H9 (cell line): ENCODE data around the gene ZNF180. TPM values are rescaled to one million over a fixed set of nuclear protein-coding genes. Genes with fewer than 3 reads are reported as not detected.

Source experiments
- DNase-seq: peaks from one replicate; pipeline ENCODE4 v3.0.0-alpha.2; 2017
- H2AFZ ChIP-seq: one replicate; pipeline ENCODE4 v1.6.1; 2013; ENCODE audit warnings: mild to moderate bottlenecking, low read length, control low read depth, moderate library complexity
- H2AK5ac ChIP-seq: 2 replicates; pipeline ENCODE4 v1.6.1; 2013; ENCODE audit warnings: low read length, control low read depth, mixed read lengths; ENCODE audit not compliant: insufficient read length
- H2BK120ac ChIP-seq: one replicate; pipeline ENCODE4 v1.6.1; 2013; ENCODE audit warnings: low read depth, mild to moderate bottlenecking, low read length, control low read depth, inconsistent platforms; ENCODE audit not compliant: poor library complexity, severe bottlenecking
- H2BK12ac ChIP-seq: 2 replicates; pipeline ENCODE4 v1.6.1; 2013; ENCODE audit warnings: low read length, control low read depth, mixed read lengths, low read depth; ENCODE audit not compliant: insufficient read length
- H2BK15ac ChIP-seq: 2 replicates; pipeline ENCODE4 v1.6.1; 2013; ENCODE audit warnings: low read depth, low read length, control low read depth
- H2BK20ac ChIP-seq: one replicate; pipeline ENCODE4 v1.6.1; 2013; ENCODE audit warnings: low read depth, mild to moderate bottlenecking, low read length, control low read depth, inconsistent platforms; ENCODE audit not compliant: poor library complexity, severe bottlenecking
- H2BK5ac ChIP-seq: 2 replicates; pipeline ENCODE4 v1.6.1; 2013; ENCODE audit warnings: low read length, control low read depth, mixed read lengths; ENCODE audit not compliant: insufficient read length
- H3K14ac ChIP-seq: 2 replicates; pipeline ENCODE4 v1.6.1; 2013; ENCODE audit warnings: low read length, control low read depth; ENCODE audit not compliant: insufficient read depth
- H3K18ac ChIP-seq: 2 replicates; pipeline ENCODE4 v1.6.1; 2013; ENCODE audit warnings: low read depth, mild to moderate bottlenecking, mixed read lengths, low read length, control low read depth; ENCODE audit not compliant: insufficient read length
- H3K23ac ChIP-seq: 2 replicates; pipeline ENCODE4 v1.6.1; 2013; ENCODE audit warnings: low read length, control low read depth, mixed read lengths, low read depth; ENCODE audit not compliant: insufficient read length
- H3K23me2 ChIP-seq: 2 replicates; pipeline ENCODE4 v1.6.1; 2013; ENCODE audit warnings: low read depth, mild to moderate bottlenecking, mixed read lengths, low read length, control low read depth; ENCODE audit not compliant: insufficient read length, poor library complexity, severe bottlenecking
- H3K27ac ChIP-seq: 2 replicates; pipeline ENCODE4 v1.5.1; 2013; ENCODE audit warnings: low read length, control low read depth, mixed read lengths, low read depth; ENCODE audit not compliant: insufficient read length
- H3K27me3 ChIP-seq: 2 replicates; pipeline ENCODE4 v1.6.1; 2013; ENCODE audit warnings: low read length, control low read depth, inconsistent platforms; ENCODE audit not compliant: insufficient read depth
- H3K4ac ChIP-seq: 2 replicates; pipeline ENCODE4 v1.6.1; 2013; ENCODE audit warnings: low read depth, mild to moderate bottlenecking, control low read depth, inconsistent platforms, low read length, moderate library complexity
- H3K4me1 ChIP-seq: 2 replicates; pipeline ENCODE4 v1.6.1; 2013; ENCODE audit warnings: low read length, control low read depth, inconsistent platforms; ENCODE audit not compliant: insufficient read depth
- H3K4me2 ChIP-seq: 2 replicates; pipeline ENCODE4 v1.6.1; 2013; ENCODE audit warnings: low read length, control low read depth, mixed read lengths; ENCODE audit not compliant: insufficient read length, insufficient read depth
- H3K56ac ChIP-seq: 2 replicates; pipeline ENCODE4 v1.6.1; 2013; ENCODE audit warnings: low read depth, mild to moderate bottlenecking, mixed read lengths, low read length, control low read depth; ENCODE audit not compliant: insufficient read length
- H3K79me1 ChIP-seq: 2 replicates; pipeline ENCODE4 v1.6.1; 2013; ENCODE audit warnings: low read depth, mild to moderate bottlenecking, moderate library complexity, low read length, control low read depth, inconsistent platforms; ENCODE audit not compliant: insufficient read depth, poor library complexity, severe bottlenecking
- H3K79me2 ChIP-seq: 2 replicates; pipeline ENCODE4 v1.6.1; 2013; ENCODE audit warnings: low read length, control low read depth, inconsistent platforms; ENCODE audit not compliant: insufficient read depth
- H3K9ac ChIP-seq: 2 replicates; pipeline ENCODE4 v1.6.1; 2013; ENCODE audit warnings: low read length, control low read depth, mixed read lengths; ENCODE audit not compliant: insufficient read length; ENCODE audit errors: extremely low read depth
- H3K9me3 ChIP-seq: one replicate; pipeline ENCODE4 v1.6.1; 2013; ENCODE audit warnings: low read depth, low read length, inconsistent platforms; ENCODE audit not compliant: control insufficient read depth
- H3T11ph ChIP-seq: one replicate; pipeline ENCODE4 v1.6.1; 2013; ENCODE audit warnings: mild to moderate bottlenecking, low read length, control low read depth, inconsistent platforms
- H4K20me1 ChIP-seq: one replicate; pipeline ENCODE4 v1.6.1; 2013; ENCODE audit not compliant: control insufficient read depth, insufficient read length, insufficient read depth
- H4K5ac ChIP-seq: 2 replicates; pipeline ENCODE4 v1.6.1; 2013; ENCODE audit warnings: low read depth, mild to moderate bottlenecking, mixed read lengths, low read length, control low read depth; ENCODE audit not compliant: insufficient read length
- H4K8ac ChIP-seq: replicated peaks from 2 replicates; pipeline ENCODE4 v1.6.1; 2013; ENCODE audit warnings: low read length, control low read depth, mixed read lengths, low read depth; ENCODE audit not compliant: insufficient read length
- H4K91ac ChIP-seq: 2 replicates; pipeline ENCODE4 v1.6.1; 2013; ENCODE audit warnings: low read depth, mild to moderate bottlenecking, moderate library complexity, mixed read lengths, low read length, control low read depth; ENCODE audit not compliant: insufficient read length
- H3K27ac Mint-ChIP-seq, 3 experiments: 2 replicates in 2 of 3; 3 replicates in 1 of 3; pipeline ENCODE4 v1.8.0; 2020 to 2021; ENCODE audit warnings: mixed read lengths in 3 of 3, mild to moderate bottlenecking in 1 of 3, moderate library complexity in 1 of 3
- H3K27me3 Mint-ChIP-seq: 2 replicates; pipeline ENCODE4 v1.8.0; 2021; ENCODE audit warnings: low read depth, mild to moderate bottlenecking, moderate library complexity, mixed read lengths
- H3K36me3 Mint-ChIP-seq, 3 experiments: 2 replicates in 2 of 3; 3 replicates in 1 of 3; pipeline ENCODE4 v1.8.0; 2020 to 2021; ENCODE audit warnings: low read depth in 3 of 3, mixed read lengths in 3 of 3; ENCODE audit not compliant: insufficient read depth in 1 of 3
- H3K4me1 Mint-ChIP-seq, 2 experiments: 2 replicates each; pipeline ENCODE4 v1.8.0; 2020; ENCODE audit warnings: mixed read lengths in 2 of 2
- H3K4me3 Mint-ChIP-seq, 2 experiments: 2 replicates in 1 of 2; 3 replicates in 1 of 2; pipeline ENCODE4 v1.8.0; 2020 to 2021; ENCODE audit warnings: mild to moderate bottlenecking in 2 of 2, mixed read lengths in 2 of 2, moderate library complexity in 1 of 2
- H3K9me3 Mint-ChIP-seq, 2 experiments: 2 replicates in 1 of 2; 3 replicates in 1 of 2; pipeline ENCODE4 v1.8.0; 2020; ENCODE audit warnings: mild to moderate bottlenecking in 2 of 2, mixed read lengths in 2 of 2, moderate library complexity in 1 of 2
- CTCF ChIP-seq: fragments of 200-600 bp; sonication (generic); conservative IDR thresholded peaks from 3 replicates; pipeline ENCODE4 v1.8.0; 2021; ENCODE audit warnings: antibody characterized with exemption, mild to moderate bottlenecking
- WGBS: extraction: QIAGEN DNeasy Blood & Tissue Kit; methylation state at CpG from one replicate; pipeline ENCODE4 v1.1.7; 2013; ENCODE audit warnings: missing lambda C conversion rate, low lambda C conversion rate, mixed read lengths; ENCODE audit not compliant: insufficient read length; ENCODE audit errors: extremely low coverage; 5-methylcytosine and 5-hydroxymethylcytosine counted together
- total RNA-seq: library from RNA; stranded (reverse); gene quantifications from 2 replicates; pipeline ENCODE4 v1.2.1, GENCODE V29; 2021

ZNF180 gene
- total RNA-seq, 1 experiment from 2014 or later: 13.6 TPM

GRCh38 chr19:44529536-44529935 lies 29.2 kb upstream of the ZNF180 start, which contains the start of gene CEACAM20:
Gene CEACAM20 (minus strand): TSS chr19:44529675. CDS start chr19:44529509, 166 bp downstream.
- no peak within 1 kb of the TSS for H2BK20ac ChIP-seq
- no peak within 1 kb of the TSS for H3K4ac ChIP-seq
- no peak within 1 kb of the TSS for H3K4me2 ChIP-seq
- no peaks in the 10 kb centered on the region for H3K4me1 ChIP-seq
- H4K8ac ChIP-seq: no peak within 1 kb of the TSS
- Mint-ChIP-seq H3K4me1 (no peaks in the 10 kb centered on the region), H3K36me3 (peaks cover 0 to 6% (median 0%) of the 10 kb centered on the region in 3 experiments; a peak in 3 of 7 replicates), H3K27me3 (peaks cover 50% of the 10 kb centered on the region), H3K4me3 (no peak within 1 kb of the TSS), H3K27ac (no peak within 1 kb of the TSS), H3K9me3 (peaks cover 70 to 79% of the 10 kb centered on the region in 2 experiments)
- H3T11ph ChIP-seq: no peak within 1 kb of the TSS
- no peak within 1 kb of the TSS for H3K14ac ChIP-seq
- H3K18ac ChIP-seq: no peak within 1 kb of the TSS
- no peaks in the 10 kb centered on the region for H3K9me3 ChIP-seq
- no peak within 1 kb of the TSS for H3K9ac ChIP-seq
- no peak within 1 kb of the TSS for H2BK15ac ChIP-seq
- no peak within 1 kb of the TSS for H2BK5ac ChIP-seq
- no peaks in the 10 kb centered on the region for H3K27me3 ChIP-seq
- no peak within 1 kb of the TSS for H2AK5ac ChIP-seq
- H3K23ac ChIP-seq: no peak within 1 kb of the TSS
- DNase-seq: no peak
- no peaks in the 10 kb centered on the region for H3K79me2 ChIP-seq
- H3K27ac ChIP-seq: no peak within 1 kb of the TSS
- no peak within 1 kb of the TSS for H2BK120ac ChIP-seq
- H3K79me1 ChIP-seq: no peaks in the 10 kb centered on the region
- H4K20me1 ChIP-seq: no peaks in the 10 kb centered on the region
- no peak within 1 kb of the TSS for H3K56ac ChIP-seq
- H4K91ac ChIP-seq: no peak within 1 kb of the TSS
- whole genome bisulfite sequencing: no CpG with 5 or more reads among the region's 9 CpGs
- no peak within 1 kb of the TSS for H2BK12ac ChIP-seq
- no peak within 1 kb of the TSS for H2AFZ ChIP-seq
- H4K5ac ChIP-seq: no peak within 1 kb of the TSS
- TF ChIP-seq CTCF: no peak
- no peaks in the 10 kb centered on the region for H3K23me2 ChIP-seq
